ENCODE data around the gene FHIT.

DNA sequence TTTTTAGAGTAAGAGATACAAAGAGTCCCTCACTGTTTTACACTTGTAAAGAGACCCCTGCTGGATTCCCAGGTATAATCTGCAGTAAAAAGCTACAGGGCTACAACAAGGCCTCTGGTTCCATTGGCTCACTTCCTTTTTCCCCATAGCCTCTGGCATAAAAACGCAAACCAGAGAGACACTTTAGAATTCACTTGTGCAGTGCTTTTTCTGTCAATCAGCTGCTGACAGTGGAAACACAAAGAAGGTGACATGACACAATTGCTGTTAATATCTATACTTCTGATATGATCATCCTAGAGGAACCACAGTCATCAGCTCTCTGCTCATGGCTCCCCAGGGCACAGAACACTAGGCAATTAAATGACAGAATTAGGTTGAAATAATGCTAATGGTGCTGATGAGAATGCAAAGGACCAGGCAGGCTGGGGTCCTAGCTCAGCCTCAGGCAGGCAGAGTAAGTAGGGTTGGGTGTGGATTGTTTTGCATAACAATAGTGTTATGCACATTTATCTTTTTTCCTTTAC, 1533.5 kb downstream of the FHIT start:
- TF ChIP-seq, protein P1, sequence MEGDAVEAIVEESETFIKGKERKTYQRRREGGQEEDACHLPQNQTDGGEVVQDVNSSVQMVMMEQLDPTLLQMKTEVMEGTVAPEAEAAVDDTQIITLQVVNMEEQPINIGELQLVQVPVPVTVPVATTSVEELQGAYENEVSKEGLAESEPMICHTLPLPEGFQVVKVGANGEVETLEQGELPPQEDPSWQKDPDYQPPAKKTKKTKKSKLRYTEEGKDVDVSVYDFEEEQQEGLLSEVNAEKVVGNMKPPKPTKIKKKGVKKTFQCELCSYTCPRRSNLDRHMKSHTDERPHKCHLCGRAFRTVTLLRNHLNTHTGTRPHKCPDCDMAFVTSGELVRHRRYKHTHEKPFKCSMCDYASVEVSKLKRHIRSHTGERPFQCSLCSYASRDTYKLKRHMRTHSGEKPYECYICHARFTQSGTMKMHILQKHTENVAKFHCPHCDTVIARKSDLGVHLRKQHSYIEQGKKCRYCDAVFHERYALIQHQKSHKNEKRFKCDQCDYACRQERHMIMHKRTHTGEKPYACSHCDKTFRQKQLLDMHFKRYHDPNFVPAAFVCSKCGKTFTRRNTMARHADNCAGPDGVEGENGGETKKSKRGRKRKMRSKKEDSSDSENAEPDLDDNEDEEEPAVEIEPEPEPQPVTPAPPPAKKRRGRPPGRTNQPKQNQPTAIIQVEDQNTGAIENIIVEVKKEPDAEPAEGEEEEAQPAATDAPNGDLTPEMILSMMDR (IDR thresholded peaks at IDR 0.05): no peak
- no peak for TF ChIP-seq POLR2A (IDR thresholded peaks at IDR 0.05)

Measured in Peyer's patch (tissue), 4 donors.